Heart left ventricle (tissue), 16 donors: ENCODE results near the gene AHNAK2. TPM values are rescaled to one million over a fixed set of nuclear protein-coding genes. Genes with fewer than 3 reads are reported as not detected.

Experiments used
- ATAC-seq, 4 donors: fragments of 200-7000 bp; cut with Tn5 transposase; one replicate each; pipeline ENCODE4 v1.9.1; 2020 to 2022; ENCODE audit warnings: moderate library complexity in 4 of 4, mild to moderate bottlenecking in 3 of 4, moderate number of reproducible peaks in 1 of 4
- DNase-seq, 5 donors: peaks; one replicate each; pipeline ENCODE4 v3.0.0-alpha.2; 2020
- H3K27ac ChIP-seq, 12 donors: fragments of 200-600 bp; sonication (generic) in 4 of 12; one replicate each; pipeline versions ENCODE4 v1.5.0 to v1.8.0; 2016 to 2022; ENCODE audit warnings: mild to moderate bottlenecking in 2 of 12
- H3K27me3 ChIP-seq, 9 donors: fragments of 200-600 bp; sonication (generic) in 2 of 9; one replicate each; pipeline versions ENCODE4 v1.5.1 to v1.8.0; 2016 to 2022; ENCODE audit warnings: mild to moderate bottlenecking in 3 of 9
- H3K36me3 ChIP-seq, 9 donors: fragments of 200-600 bp; sonication (generic) in 2 of 9; one replicate each; pipeline versions ENCODE4 v1.5.0 to v1.8.0; 2018 to 2022; ENCODE audit warnings: mild to moderate bottlenecking in 2 of 9
- H3K4me1 ChIP-seq, 12 donors: fragments of 200-600 bp; sonication (generic) in 4 of 12; one replicate each; pipeline versions ENCODE4 v1.5.0 to v1.8.0; 2016 to 2022; ENCODE audit warnings: mild to moderate bottlenecking in 3 of 12
- H3K4me3 ChIP-seq, 12 donors: fragments of 200-600 bp; sonication (generic) in 4 of 12; one replicate each; pipeline versions ENCODE4 v1.5.0 to v1.8.0; 2017 to 2022; ENCODE audit warnings: mild to moderate bottlenecking in 9 of 12, moderate library complexity in 4 of 12
- H3K9me3 ChIP-seq, 12 donors: fragments of 200-600 bp; sonication (generic) in 4 of 12; one replicate each; pipeline versions ENCODE4 v1.5.0 to v1.8.0; 2016 to 2022; ENCODE audit warnings: mild to moderate bottlenecking in 1 of 12
- CTCF ChIP-seq, 12 donors: fragments of 200-600 bp; sonication (generic) in 4 of 12; IDR thresholded peaks; one replicate each; pipeline versions ENCODE4 v1.5.0 to v1.8.0; 2018 to 2022; ENCODE audit warnings: antibody characterized with exemption in 12 of 12, mild to moderate bottlenecking in 5 of 12
- POLR2A ChIP-seq, 2 donors: fragments of 450-650 bp; IDR thresholded peaks; one replicate each; pipeline ENCODE4 v1.6.1; 2017; ENCODE audit warnings: antibody characterized with exemption in 2 of 2, mild to moderate bottlenecking in 2 of 2, moderate library complexity in 2 of 2
- WGBS, 4 donors: extraction: QIAGEN DNeasy Blood & Tissue Kit in 2 of 4; methylation state at CpG; one replicate each; pipeline versions ENCODE4 v1.1.5 to v1.1.7; 2013 to 2018; 5-methylcytosine and 5-hydroxymethylcytosine counted together
- intact Hi-C, 10 donors: fragments of 100-400 bp; cut with DNase I; formaldehyde crosslinking; loops; one replicate each; pipeline versions ENCODE4 v1.11.1 to v1.14.2; 2022
- polyA plus RNA-seq, 2 donors: library from polyadenylated mRNA; stranded (reverse); fragments of 200-250 nt; gene quantifications; one replicate each; pipeline ENCODE4 v1.2.3, GENCODE V29; 2013
- total RNA-seq, 9 donors: library from RNA; depleted of rRNA in 2 of 9; stranded (reverse); fragments of >200 nt in 2 of 9; fragmentation: NEBNext Ultra II Directional in 3 of 9; extraction: Animal tissue kit (Norgen Biotek cat#: 25700) in 3 of 9; gene quantifications; one replicate each; pipeline versions ENCODE4 v1.1.0 to v1.2.4, GENCODE V29; 2016 to 2023
- donor health status: ischemic (EF 13 %, LVEDD 7.1; RV severe dilation, severe dysfunction).
- donor health status: healthy with polysubstance abuse.
- donor health status: DM: no; HTN: yes; CAD: no.
- donor health status: DM: no; HTN: no; CAD: no.
- donor health status: ischemic (EF 25% LVEDD 6.9; RV normal size, moderate dysfunction).
- donor health status: ischemic (EF 25% LVEDD 5.7; RV mildly dilated, moderate dysfunction).
- donor health status: healthy.
- donor health status: DM: yes; HTN: yes; CAD: no.
- donor health status: ischemic (EF 35%, LVEDD 5.7; RV mildly dilated, moderate dysfunction).
- donor health status: nonischemic (EF 11% LVEDD 7.7; RV severe dilation, severe dysfunction).
- donor health status: DM: yes; HTN: yes; CAD: no.
- donor health status: PGD.
- donor health status: ischemic (EF 29% LVEDD 5.4; RV normal size, mild dysfunction).
- donor health status: nonischemic (EF 23%, LVEDD 6.1; RV moderate dilation, normal function).

The AHNAK2 gene
- total and polyA plus RNA-seq, 11 donors = 1.5 to 22.3 (median 2.9) TPM

DNA sequence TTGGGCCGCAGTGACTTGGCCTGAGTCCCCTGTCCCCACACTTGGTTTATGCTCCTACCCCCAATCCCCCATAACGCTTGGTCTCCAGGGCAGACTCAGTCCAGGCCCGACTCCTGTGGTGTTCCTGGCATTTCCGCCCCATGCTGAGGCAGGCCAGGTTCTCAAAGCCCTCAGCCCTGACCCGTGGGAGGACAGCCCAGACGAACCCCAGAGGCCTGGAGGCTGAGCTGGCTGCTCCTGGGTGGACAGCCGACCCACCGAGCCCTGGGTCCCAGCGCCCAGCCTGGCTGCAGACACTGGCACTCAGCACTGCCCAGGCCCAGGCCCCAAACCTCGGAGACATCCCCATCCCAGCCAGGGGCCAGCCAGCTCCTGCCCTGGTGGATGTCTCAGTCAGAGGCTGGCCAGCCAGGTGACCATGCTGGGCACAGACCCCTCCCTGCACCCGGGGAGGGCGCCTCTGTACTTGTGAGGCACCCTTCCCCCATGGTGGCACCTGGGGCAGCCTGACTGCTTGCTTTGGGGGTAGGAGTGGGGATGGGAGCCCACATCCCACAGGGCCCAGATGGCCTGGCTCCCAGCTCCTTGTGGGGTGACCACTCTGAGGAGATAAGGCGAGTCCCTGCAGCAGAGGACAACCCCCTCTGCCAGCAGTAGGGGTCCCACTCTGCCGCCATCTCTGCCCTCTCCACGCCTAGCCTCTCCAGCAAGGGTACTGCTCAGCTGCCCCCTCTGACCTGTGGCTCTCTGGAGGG, 52.1 kb downstream of the AHNAK2 start:
- intact Hi-C loops = no loop called here
- TF ChIP-seq CTCF (IDR thresholded peaks at IDR 0.05) (no peak), POLR2A (IDR thresholded peaks at IDR 0.05) (no peak)

DNA sequence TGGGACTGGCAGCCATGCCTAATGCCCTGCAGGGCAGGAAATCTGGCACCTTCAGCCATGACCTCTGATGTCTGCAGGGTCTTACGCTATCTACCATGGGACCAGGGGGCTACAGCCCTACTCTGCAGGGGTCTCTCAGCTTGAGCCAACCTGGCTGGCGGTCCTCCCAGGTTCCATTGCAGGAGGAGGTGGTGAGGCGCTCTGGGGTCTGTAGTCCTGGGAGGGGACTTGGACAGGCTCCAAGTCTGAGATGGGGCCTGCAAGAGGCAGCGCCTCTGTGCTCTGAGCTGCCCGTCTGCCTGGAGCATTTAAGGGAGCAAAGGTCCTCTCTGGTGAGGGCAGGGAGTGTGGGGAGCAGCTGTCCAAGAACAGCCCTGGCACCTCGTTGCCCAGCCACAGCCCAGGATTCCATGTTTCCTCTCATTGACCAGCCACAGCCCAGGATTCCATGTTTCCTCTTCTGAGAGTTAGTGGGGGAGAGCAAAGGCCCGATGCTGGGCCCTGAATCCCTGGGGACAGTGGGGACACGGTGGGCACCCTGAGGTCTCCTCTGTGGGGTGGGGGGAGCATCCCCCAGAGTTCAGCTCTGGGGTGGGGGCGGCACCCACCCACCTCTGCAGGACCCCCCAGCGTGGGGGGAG, 52.8 kb downstream of the AHNAK2 start:
- peaks cover 0 to 8% (median 0%) of the 10 kb centered on the region in 12 donors for H3K9me3 ChIP-seq
- TF ChIP-seq POLR2A (IDR thresholded peaks at IDR 0.05) (no peak), CTCF (IDR thresholded peaks at IDR 0.05) (no peak)
- H3K4me1 ChIP-seq = peaks cover 0 to 21% (median 0%) of the 10 kb centered on the region in 12 donors
- ATAC-seq (no peak), DNase-seq (no peak)
- WGBS, 4 donors = 71 to 80% (median 77%) methylated on average over 7 to 10 of the region's 10 CpGs
- H3K4me3 ChIP-seq = peak overlapping the region in 1 of 12 donors; percentile 12
- intact Hi-C loops = no loop called here
- no peaks in the 10 kb centered on the region for H3K36me3 ChIP-seq
- peaks cover 0 to 7% (median 0%) of the 10 kb centered on the region in 9 donors for H3K27me3 ChIP-seq
- no peak overlapping the region for H3K27ac ChIP-seq

More for the DNA sequence above, 52.1 kb downstream of the AHNAK2 start:
- Histone ChIP-seq H3K36me3 (no peaks in the 10 kb centered on the region), H3K27me3 (peaks cover 0 to 7% (median 0%) of the 10 kb centered on the region in 9 donors), H3K4me3 (no peak overlapping the region), H3K27ac (no peak overlapping the region), H3K9me3 (peaks cover 0 to 8% (median 0%) of the 10 kb centered on the region in 12 donors), H3K4me1 (peaks cover 0 to 21% (median 0%) of the 10 kb centered on the region in 12 donors)
- 80 to 85% (median 83%) methylated on average over 9 to 15 of the region's 15 CpGs for WGBS, 4 donors
- no peak for DNase-seq
- no peak for ATAC-seq

- intact Hi-C loops = no loop called here
- peaks cover 0 to 21% (median 0%) of the 10 kb centered on the region in 12 donors for H3K4me1 ChIP-seq
- TF ChIP-seq CTCF (IDR thresholded peaks at IDR 0.05) = no peak
- TF ChIP-seq POLR2A (IDR thresholded peaks at IDR 0.05) = no peak
- DNase-seq (no peak), ATAC-seq (no peak)
- H3K4me3 ChIP-seq = peak within 1 kb of the TSS in 1 of 12 donors; percentile 12
- WGBS, 4 donors = 75 to 84% (median 78%) methylated on average over 14 of the region's 14 CpGs
- no peak within 1 kb of the TSS for H3K27ac ChIP-seq
- H3K9me3 ChIP-seq = peaks cover 0 to 8% (median 0%) of the 10 kb centered on the region in 12 donors
- peaks cover 0 to 7% (median 0%) of the 10 kb centered on the region in 9 donors for H3K27me3 ChIP-seq
- no peaks in the 10 kb centered on the region for H3K36me3 ChIP-seq
Observed at GRCh38 chr14:104924421-104925213, 53.6 kb downstream of the AHNAK2 start, which contains the start of gene PLD4. Gene PLD4 (plus strand): TSS chr14:104924879. CDS start chr14:104927141, 2,262 bp downstream.
